Stimulated activated naive CD8-positive, alpha-beta T cell treated with anti-CD3 and anti-CD28 coated beads, Interleukin-15, Interleukin-2, amounts not matched to agents 100 ng/mL and 50 ng/mL, for 24 hours (primary cell): ENCODE measurements around the gene PTOV1.
"Not testable (repeated sequence)": the region's sequence is repeated elsewhere in the genome, so short reads cannot be mapped to it uniquely, and the experiment has no call there.

Experiments used
- H3K27ac Mint-ChIP-seq: one replicate; pipeline ENCODE4 v1.8.0; 2021; ENCODE audit warnings: mild to moderate bottlenecking, mixed read lengths
- H3K27me3 Mint-ChIP-seq: one replicate; pipeline ENCODE4 v1.8.0; 2021; ENCODE audit warnings: mixed read lengths
- H3K36me3 Mint-ChIP-seq: one replicate; pipeline ENCODE4 v1.8.0; 2021; ENCODE audit warnings: low read depth, mixed read lengths
- H3K4me1 Mint-ChIP-seq: one replicate; pipeline ENCODE4 v1.8.0; 2021; ENCODE audit warnings: low read depth, mixed read lengths
- H3K4me3 Mint-ChIP-seq: one replicate; pipeline ENCODE4 v1.8.0; 2021; ENCODE audit warnings: mild to moderate bottlenecking, mixed read lengths
- H3K9me3 Mint-ChIP-seq: one replicate; pipeline ENCODE4 v1.8.0; 2021; ENCODE audit warnings: mixed read lengths

PTOV1 gene

DNA sequence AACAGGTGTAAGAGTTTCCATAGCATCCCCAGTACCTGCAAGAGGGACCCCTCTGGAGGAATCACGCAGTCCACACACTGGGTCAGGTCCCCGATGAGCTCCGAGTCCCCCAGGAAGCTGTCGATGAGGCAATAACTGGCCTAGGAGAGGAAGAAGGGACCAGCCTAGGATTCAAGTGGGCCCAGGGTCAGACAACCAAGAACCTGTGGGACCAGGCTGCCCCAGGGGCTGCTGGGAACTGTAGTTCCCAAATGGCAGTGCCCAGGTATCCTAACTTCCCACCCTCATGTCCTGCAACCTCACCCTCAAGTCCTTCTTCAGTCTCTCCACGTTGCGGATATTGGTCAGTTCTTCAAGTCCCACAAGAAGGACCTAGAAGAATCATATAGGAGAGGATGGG, 39.6 kb upstream of the PTOV1 start:
- Mint-ChIP-seq H3K4me3 (no peak overlapping the region), H3K36me3 (peaks cover 2% of the 10 kb centered on the region), H3K27ac (no peak overlapping the region), H3K4me1 (peaks cover 46% of the 10 kb centered on the region), H3K27me3 (no peaks in the 10 kb centered on the region), H3K9me3 (no peaks in the 10 kb centered on the region)

DNA sequence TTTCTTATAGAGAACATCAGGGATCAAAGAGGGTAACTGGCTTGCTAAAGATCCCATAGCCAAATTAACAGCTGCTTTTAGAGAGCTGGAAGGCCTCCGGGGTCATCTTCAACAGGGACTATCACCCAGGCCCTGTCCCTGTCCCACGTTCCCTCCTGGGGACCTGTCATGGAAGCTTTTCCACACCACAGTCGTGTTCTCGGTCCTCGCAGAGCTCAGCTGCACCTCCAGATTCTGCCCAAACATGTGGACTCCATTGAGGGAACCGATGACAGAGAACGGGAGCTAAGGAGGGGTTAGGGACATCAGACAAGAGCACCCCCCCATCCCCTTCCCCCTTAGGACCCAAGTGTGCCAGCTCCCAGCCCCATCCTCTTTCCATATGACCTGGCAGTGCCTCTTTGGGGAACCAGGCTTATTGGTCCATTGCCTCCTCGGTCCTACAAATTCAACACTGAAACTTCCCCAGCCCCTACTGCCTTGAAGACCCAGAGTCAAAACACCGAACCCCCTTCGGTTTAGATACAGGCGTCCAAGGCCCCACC, 38.4 kb upstream of the PTOV1 start:
- peak overlapping the region; percentile 90 for H3K4me3 Mint-ChIP-seq
- peaks cover 47% of the 10 kb centered on the region for H3K4me1 Mint-ChIP-seq
- no peaks in the 10 kb centered on the region for H3K36me3 Mint-ChIP-seq
- no peaks in the 10 kb centered on the region for H3K9me3 Mint-ChIP-seq
- peak overlapping the region; percentile 98 for H3K27ac Mint-ChIP-seq
- H3K27me3 Mint-ChIP-seq = no peaks in the 10 kb centered on the region

DNA sequence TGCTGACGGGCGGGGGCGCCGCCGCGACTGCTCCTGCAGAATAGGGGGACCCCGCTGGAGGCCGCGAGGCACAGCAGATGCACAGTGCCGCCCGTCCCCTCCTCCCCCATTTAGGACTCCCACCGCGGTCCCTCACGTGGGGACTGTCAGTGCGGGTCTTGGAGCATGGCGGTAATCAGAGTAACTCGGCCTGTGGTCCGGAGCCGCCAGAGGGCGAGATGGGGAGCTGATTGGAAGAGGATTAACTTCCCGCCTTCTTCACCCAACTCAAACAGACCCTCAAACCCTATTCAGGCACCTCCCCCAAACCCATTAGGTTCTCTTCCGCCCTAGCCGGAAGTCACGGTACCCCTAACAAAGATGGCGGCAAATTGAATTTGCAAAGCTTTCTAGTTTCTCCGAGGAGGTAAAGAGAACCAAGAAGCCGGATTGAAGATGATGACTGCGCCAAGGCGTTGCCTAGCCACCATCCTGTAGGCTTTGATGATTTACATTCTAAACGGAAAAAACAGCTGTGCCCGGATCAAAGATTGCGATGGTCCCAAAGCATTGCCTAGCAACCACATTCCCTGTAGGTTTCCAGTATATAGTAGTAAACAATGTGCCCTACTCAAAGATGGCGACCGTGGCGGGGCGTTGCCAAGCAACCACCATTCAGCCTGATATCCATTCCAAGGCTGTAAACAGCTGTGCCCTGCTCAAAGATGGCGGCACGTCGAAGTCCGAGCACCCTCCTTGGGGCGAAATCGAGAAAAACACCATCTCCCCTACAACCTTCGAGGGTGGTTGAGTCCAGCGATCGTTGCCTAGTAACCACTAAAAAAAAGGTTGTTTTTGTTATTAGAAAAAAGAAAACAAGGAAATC, 37.7 kb upstream of the PTOV1 start, which contains the start of gene FUZ:
Gene FUZ, minus strand, starts transcription at position 296 of the 865 bp plus-strand sequence. Its CDS starts 186 bp downstream, at position 110.
- H3K36me3 Mint-ChIP-seq = no peaks in the 10 kb centered on the region
- H3K4me3 Mint-ChIP-seq = peak within 1 kb of the TSS; percentile 90
- H3K27me3 Mint-ChIP-seq = no peaks in the 10 kb centered on the region
- no peaks in the 10 kb centered on the region for H3K9me3 Mint-ChIP-seq
- H3K27ac Mint-ChIP-seq = peak within 1 kb of the TSS; percentile 98
- peaks cover 41% of the 10 kb centered on the region for H3K4me1 Mint-ChIP-seq

DNA sequence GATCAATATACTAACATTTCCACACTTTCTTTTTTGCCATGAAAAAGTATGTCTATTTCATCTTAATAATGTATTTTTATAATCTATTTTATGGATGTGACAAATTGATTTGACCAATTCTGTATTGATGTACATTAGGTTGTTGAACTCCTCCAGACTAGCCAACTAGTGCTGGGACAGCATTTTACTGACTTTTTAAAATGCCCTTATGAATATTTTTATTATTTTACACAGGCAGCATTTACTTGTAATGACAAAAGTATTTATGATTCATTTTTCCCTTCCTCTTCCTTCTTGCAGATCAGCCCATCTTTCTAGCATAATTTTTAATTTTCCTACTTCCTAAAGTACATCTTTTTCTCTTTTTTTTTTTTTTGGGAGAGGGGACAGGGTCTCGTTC, 36.9 kb upstream of the PTOV1 start:
- Mint-ChIP-seq H3K27me3 (no peaks in the 10 kb centered on the region), H3K9me3 (no peaks in the 10 kb centered on the region), H3K4me3 (peak overlapping the region; percentile 90), H3K27ac (peak overlapping the region; percentile 66), H3K36me3 (no peaks in the 10 kb centered on the region), H3K4me1 (peaks cover 36% of the 10 kb centered on the region)

DNA sequence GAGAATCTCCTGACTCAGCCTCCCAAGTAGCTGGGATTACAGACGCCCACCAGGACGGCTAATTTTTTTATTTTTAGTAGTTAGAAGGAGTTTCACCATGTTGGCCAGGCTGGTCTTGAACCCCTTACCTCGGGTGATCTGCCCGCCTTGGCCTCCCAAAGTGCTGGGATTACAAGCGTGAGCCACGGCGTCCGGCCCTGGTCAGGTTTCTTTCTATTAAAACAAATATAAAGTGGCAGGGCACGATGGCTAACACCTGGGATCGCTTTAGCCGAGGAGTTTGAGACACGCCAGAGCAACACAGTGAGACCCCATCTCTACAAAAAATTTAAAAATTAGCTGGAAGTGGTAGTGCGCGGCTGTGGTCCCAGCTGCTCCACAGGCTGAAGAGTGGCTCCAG, 34.4 kb upstream of the PTOV1 start:
- H3K4me3 Mint-ChIP-seq = no peak overlapping the region
- no peaks in the 10 kb centered on the region for H3K27me3 Mint-ChIP-seq
- H3K4me1 Mint-ChIP-seq = peaks cover 39% of the 10 kb centered on the region
- H3K27ac Mint-ChIP-seq = no peak overlapping the region
- H3K36me3 Mint-ChIP-seq = no peaks in the 10 kb centered on the region
- no peaks in the 10 kb centered on the region for H3K9me3 Mint-ChIP-seq

DNA sequence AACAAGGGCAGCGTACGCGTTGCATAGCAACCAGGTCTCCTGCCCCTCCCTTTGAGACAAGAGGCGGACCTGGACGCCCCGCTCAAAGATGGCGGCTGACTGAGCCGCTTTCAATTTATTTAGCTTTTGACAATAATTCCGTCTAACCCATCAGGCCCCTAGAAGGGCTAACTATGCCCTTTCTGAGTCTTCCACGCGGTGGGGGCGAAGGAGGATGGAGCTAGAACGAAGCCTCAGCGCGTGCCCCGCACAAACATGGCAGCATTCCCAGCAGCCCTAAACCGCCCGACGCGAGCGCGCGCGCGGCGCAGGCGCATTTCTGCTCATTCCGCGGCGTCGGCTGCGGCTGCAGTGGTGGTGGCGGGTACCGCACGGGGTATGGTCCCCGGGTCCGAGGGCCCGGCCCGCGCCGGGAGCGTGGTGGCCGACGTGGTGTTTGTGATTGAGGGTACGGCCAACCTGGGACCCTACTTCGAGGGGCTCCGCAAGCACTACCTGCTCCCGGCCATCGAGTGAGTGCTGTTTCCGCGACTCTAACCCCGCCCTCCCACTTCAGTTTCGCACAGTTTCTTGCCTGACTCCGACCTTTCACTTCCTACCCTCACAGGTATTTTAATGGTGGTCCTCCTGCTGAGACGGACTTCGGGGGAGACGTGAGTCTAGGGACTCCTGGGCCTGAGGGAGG, 32.9 kb upstream of the PTOV1 start, which contains the start of gene MED25:
Gene MED25, plus strand, starts transcription at position 326 of the 685 bp plus-strand sequence. Its CDS starts 53 bp downstream, at position 379.
- Mint-ChIP-seq H3K27ac (peak within 1 kb of the TSS; percentile 99), H3K4me3 (peak within 1 kb of the TSS; percentile 92), H3K9me3 (no peaks in the 10 kb centered on the region), H3K4me1 (peaks cover 33% of the 10 kb centered on the region), H3K27me3 (no peaks in the 10 kb centered on the region), H3K36me3 (no peaks in the 10 kb centered on the region)

DNA sequence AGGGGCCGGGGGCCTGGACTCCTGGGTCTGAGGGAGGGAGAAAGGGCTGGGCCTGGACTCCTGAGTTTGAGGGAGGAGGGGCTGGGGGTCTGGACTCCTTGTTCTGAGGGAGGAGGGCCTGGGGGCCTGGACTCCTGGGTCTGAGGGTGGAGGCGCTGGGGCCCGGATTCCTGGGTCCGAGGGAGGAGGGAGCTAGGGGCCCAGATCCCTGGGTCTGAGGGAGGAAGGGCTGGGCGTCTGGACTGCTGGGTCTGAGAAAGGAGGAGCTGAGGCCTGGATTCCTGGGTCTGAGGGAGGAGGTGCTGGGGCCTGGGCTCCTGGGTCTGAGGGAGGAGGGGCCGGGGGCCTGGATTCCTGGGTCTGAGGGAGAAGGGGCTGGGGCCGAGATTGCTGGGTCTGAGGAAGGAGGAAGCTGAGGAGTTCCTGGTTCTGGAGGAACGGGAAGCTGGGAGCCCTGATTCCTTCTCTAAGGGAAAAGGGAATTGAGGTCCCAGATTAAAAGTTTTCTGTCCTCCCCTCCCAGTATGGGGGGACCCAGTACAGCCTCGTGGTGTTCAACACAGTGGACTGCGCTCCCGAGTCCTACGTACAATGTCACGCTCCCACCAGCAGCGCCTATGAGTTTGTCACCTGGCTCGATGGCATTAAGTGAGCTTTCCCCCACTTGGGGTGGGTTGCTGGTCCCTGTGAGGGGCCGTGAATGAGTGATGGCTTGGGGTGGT, 32.1 kb upstream of the PTOV1 start:
- Mint-ChIP-seq H3K27me3 (no peaks in the 10 kb centered on the region), H3K4me3 (peak overlapping the region; percentile 92), H3K36me3 (no peaks in the 10 kb centered on the region), H3K27ac (peak overlapping the region; percentile 99), H3K4me1 (peaks cover 26% of the 10 kb centered on the region), H3K9me3 (no peaks in the 10 kb centered on the region)

DNA sequence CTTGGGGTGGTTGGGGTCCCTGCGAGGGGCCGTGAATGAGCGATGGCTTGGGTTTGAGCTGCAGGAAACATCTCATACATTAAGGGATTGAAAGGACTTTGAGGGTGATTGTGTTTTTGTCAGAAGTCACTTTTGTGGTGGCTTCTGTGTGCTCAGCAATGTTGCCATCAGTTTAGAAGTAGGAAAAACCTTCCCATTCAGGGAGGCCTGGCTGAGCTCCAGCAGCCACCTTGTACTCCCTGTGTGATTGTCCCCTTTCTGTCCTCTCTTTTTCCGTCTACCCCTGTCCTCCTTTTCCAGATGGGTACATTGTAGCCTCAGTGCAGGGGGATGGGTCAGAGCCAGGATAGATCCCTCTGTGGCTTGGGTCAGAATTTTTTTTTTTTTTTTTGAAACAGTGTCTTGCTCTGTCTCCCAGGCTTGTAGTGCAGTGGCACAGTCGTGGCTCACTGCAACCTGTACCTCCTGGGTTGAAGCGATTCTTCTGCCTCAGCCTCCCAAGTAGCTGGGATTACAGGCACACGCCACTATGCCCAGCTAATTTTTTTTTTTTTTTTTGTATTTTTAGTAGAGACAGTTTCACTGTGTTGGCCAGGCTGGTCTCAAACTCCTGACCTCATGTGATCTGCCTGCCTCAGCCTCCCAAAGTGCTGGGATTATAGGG, 31.4 kb upstream of the PTOV1 start:
- not testable (repeated sequence) for H3K27me3 Mint-ChIP-seq, H3K36me3 Mint-ChIP-seq, H3K9me3 Mint-ChIP-seq
- H3K4me3 Mint-ChIP-seq = peak overlapping the region; percentile 92
- H3K27ac Mint-ChIP-seq = peak overlapping the region; percentile 99
- H3K4me1 Mint-ChIP-seq = peaks cover 20% of the 10 kb centered on the region

DNA sequence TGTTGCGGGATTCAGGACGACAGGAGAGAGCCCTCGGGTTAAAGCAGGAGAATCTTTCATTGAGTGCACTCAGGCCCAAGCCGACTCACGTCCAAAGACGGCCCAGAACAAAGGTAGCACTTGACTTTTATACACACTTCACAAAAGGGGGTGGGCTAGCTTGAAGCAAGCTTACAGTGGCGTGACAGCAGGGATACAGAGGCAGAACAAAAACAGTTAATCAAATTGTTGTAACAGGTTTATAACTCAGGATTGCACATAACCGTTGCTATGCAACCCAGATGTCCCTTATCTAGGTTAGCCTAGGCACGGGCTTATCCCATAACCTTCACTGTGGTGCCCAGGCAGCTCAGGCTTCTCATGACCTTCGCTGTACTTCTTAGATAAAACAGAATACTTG, 30.8 kb upstream of the PTOV1 start:
- Mint-ChIP-seq H3K27me3 (no peaks in the 10 kb centered on the region), H3K4me3 (no peak overlapping the region), H3K9me3 (no peaks in the 10 kb centered on the region), H3K4me1 (peaks cover 20% of the 10 kb centered on the region), H3K36me3 (no peaks in the 10 kb centered on the region), H3K27ac (no peak overlapping the region)

DNA sequence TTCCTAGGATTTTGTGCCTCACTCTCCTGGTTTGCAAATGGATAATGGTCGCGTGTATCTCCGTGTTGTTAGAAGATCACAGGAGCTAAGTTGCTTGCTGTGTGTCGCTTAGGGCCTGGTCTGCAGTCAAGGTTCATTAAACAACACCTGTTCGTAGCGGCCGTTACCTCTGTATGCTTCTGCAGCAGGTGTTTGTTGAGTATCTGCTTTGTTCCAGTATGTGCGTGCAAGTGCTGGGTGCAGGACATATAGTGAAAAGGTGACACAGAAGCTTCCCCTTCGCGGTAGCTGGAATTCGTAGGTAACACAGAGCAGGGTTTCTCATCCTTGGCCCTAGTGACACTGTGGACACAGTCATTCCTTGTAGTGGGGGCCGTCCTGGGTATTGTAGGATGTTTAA, 27.5 kb upstream of the PTOV1 start:
- H3K4me3 Mint-ChIP-seq = no peak overlapping the region
- peaks cover 13% of the 10 kb centered on the region for H3K4me1 Mint-ChIP-seq

DNA sequence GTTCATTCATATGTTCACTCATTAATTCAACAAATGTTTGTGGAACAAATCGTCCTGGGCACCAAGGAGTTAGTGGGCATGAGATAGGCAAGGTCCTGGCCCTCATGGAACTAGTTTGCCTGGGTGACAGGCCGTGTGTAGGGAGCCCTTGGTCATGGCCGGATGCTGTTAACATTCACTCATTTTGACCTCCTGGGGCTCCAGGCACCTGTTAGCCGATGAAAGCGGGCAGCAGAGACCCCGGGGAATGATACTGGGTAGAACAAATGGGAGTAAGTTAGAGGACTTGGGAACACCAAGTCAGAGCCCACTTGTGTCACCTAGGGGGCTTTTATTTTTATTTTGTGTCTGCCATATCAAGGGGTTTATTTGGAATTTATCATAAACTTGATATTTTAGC, 26.3 kb upstream of the PTOV1 start:
- H3K4me1 Mint-ChIP-seq = peaks cover 5% of the 10 kb centered on the region
- H3K27me3 Mint-ChIP-seq = no peaks in the 10 kb centered on the region
- H3K9me3 Mint-ChIP-seq = no peaks in the 10 kb centered on the region
- H3K27ac Mint-ChIP-seq = no peak overlapping the region
- peaks cover 8% of the 10 kb centered on the region for H3K36me3 Mint-ChIP-seq
- H3K4me3 Mint-ChIP-seq = no peak overlapping the region

More for the DNA sequence above, 27.5 kb upstream of the PTOV1 start:
- H3K9me3 Mint-ChIP-seq = no peaks in the 10 kb centered on the region
- peaks cover 8% of the 10 kb centered on the region for H3K36me3 Mint-ChIP-seq
- no peaks in the 10 kb centered on the region for H3K27me3 Mint-ChIP-seq
- H3K27ac Mint-ChIP-seq = no peak overlapping the region

DNA sequence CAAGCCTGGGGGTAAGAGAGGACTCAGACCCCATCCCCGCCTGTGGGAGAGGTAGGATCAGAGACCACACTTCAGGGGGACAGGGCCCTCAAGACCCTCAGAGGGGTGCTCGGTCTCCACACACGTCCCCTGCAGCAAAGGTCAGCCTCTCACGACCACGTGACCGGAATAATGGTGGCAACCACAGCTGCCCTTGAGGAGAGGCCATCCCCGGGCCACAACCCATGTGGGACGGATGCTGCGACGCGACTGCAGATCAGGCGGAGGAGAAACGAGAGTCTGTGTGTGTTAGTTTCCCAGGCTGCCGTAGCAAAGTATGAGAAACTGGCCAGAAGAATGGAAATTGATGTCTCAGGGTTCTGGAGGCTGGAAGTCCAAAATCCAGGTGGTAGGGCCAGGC, 23.9 kb upstream of the PTOV1 start:
- Mint-ChIP-seq H3K9me3 (no peaks in the 10 kb centered on the region), H3K4me3 (no peak overlapping the region), H3K27me3 (no peaks in the 10 kb centered on the region), H3K27ac (no peak overlapping the region), H3K4me1 (no peaks in the 10 kb centered on the region), H3K36me3 (peaks cover 8% of the 10 kb centered on the region)

DNA sequence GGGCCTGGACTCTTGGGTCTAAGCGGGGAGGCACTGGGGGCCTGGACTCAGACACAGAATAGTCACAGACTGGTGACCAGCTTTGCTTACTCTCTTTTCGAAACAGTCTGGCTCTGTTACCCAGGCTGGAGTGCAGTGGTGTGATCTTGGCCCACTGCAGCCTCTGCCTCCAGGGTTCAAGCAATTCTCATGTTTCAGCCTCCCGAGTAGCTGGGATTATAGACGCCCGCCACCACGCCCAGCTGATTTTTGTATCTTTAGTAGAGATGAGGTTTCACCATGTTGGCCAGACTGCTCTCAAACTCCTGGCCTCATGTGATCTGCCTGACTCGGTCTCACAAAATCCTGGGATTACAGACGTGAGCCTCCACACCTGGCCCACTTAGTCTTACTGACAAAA, 21.8 kb upstream of the PTOV1 start:
- H3K4me3 Mint-ChIP-seq = no peak overlapping the region
- peaks cover 17% of the 10 kb centered on the region for H3K36me3 Mint-ChIP-seq
- H3K27ac Mint-ChIP-seq = no peak overlapping the region
- H3K4me1 Mint-ChIP-seq = no peaks in the 10 kb centered on the region
- H3K9me3 Mint-ChIP-seq = no peaks in the 10 kb centered on the region
- H3K27me3 Mint-ChIP-seq = no peaks in the 10 kb centered on the region

DNA sequence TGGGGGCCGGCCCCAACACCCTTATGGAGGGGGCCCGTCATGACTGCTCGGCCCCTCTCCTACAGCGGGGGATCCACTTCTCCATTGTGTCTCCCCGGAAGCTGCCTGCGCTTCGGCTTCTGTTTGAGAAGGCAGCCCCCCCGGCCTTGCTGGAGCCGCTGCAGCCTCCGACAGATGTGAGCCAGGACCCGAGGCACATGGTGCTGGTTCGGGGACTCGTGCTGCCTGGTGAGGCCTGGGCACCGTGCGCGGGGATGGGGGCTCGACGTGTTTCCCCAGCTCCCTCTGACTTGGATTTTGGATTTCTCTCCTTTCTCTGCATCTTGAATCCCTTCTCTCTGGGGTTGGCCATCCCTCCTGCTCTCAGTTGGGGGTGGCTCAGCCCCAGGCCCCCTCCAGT, 21.2 kb upstream of the PTOV1 start:
- Mint-ChIP-seq H3K27ac (no peak overlapping the region), H3K4me1 (no peaks in the 10 kb centered on the region), H3K9me3 (no peaks in the 10 kb centered on the region), H3K27me3 (no peaks in the 10 kb centered on the region), H3K36me3 (peaks cover 20% of the 10 kb centered on the region), H3K4me3 (no peak overlapping the region)
